ENCODE data around the gene PPIF.

The PPIF gene

GRCh38 chr10:79349766-79350406 is 2.6 kb downstream of the PPIF start:
- no peak for DNase-seq

DNA sequence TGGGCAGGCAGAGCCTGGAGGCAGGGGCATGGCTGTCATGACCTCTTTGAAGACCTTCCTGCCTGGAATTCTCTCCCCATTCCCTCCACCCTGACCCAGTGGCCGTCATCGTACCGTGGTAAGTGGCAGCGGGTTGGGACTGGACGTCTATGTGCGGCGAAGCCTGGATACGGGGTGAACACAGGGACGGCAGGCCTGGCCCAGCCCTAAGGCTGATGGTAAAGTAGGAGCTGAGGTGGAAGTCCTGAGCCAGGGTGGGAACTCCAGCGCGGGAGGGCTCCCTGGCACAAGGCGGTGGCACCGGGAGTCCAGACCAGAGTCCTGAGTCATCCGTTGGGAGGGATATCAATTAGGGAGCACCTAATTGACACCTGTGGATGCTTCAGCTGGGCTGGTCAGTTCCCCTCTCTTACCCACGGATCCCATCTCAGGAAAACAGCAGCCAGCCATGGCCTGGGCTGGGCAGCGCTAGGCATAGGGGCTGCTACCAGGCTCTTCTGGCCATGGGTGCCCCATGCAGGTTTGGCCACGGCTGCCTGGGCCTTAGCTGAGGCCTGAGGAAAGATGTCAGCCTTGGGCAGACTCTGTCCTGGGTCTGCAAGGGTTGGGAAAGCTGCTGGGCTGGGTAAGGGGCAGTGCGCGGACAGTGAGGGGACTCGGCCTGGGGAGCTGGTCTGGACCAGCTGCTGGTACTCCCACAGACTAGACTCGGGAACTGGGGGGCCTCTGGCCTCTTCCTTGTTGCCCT is 3.3 kb downstream of the PPIF start:
- no peak for DNase-seq

DNA sequence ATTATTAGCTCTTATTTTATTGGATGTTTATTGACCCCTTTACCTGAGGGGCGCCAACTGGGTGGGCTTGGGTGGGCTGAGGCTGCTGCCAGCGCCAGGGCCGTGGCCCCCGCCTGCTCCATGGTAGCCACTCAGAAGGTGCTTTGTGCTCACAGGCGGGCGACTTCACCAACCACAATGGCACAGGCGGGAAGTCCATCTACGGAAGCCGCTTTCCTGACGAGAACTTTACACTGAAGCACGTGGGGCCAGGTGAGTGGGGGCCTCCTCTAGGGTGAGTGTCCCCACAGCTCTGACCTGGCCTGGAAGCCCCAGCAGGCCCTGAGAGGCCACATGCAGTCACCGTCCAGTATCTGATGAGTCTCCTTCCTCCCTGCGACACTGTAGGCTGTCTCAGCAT is 4.1 kb downstream of the PPIF start:
- DNase-seq = no peak

GRCh38 chr10:79352035-79352877 is 5.0 kb downstream of the PPIF start:
- DNase-seq = no peak

DNA sequence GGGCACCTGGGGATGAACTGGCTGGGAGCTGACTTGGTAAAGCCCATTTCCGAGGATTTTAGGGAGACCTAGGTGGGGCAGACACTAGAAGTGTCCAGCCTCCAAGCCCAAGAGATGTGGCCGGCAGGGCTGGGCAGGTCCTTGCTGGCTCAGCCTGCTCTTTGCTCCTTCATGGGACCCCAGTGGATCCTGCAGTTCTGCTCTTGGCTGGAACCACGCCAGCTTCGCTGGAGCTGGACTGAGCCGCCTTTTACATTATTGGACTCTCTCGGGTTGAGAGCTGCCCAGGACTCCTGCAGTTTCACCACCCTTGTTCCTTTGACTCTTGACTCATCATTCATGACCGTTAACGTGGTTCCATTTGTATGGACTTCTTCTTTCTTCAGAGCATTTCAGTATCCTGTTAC is 5.7 kb downstream of the PPIF start:
- no peak for DNase-seq

DNA sequence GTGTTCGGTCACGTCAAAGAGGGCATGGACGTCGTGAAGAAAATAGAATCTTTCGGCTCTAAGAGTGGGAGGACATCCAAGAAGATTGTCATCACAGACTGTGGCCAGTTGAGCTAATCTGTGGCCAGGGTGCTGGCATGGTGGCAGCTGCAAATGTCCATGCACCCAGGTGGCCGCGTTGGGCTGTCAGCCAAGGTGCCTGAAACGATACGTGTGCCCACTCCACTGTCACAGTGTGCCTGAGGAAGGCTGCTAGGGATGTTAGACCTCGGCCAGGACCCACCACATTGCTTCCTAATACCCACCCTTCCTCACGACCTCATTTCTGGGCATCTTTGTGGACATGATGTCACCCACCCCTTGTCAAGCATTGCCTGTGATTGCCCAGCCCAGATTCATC is 6.5 kb downstream of the PPIF start:
- no peak for DNase-seq

DNA sequence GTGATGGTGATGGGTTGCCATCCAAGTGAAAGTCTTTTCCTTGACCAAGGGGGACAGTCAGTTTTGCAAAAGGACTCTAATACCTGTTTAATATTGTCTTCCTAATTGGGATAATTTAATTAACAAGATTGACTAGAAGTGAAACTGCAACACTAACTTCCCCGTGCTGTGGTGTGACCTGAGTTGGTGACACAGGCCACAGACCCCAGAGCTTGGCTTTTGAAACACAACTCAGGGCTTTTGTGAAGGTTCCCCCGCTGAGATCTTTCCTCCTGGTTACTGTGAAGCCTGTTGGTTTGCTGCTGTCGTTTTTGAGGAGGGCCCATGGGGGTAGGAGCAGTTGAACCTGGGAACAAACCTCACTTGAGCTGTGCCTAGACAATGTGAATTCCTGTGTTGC is 6.9 kb downstream of the PPIF start:
- DNase-seq = no peak

- no peak for DNase-seq
Observed at GRCh38 chr10:79354615-79355014, 7.3 kb downstream of the PPIF start.

DNA sequence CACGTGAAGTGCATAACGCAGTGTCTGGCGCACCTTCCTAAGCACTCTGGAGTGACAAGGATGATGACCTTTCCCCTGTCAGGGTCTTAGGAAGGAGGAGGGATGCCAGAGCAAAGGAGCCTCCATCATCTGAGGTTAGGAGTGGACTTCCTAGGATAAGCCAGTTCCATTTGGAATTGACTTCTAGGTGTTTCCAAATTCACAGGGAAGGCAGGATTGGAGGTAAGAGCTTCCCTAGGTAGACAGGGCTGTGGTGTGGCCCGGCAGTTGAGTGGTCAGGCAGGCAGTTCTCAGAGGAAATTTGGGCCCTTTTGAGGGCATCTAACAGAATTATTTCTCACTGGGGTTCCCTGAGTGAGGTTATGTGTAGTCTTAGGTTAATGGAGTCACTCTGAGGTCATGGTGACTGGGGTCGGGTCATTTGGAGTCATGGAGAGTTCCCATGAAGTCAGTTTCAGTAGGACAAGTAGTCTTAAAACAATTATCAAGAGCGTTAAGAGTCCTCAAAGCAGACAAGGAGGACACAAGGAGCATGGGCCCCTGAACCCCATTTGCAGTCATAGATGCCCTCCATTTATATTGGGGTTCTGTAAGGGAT is 8.2 kb downstream of the PPIF start:
- DNase-seq = no peak

GRCh38 chr10:79356104-79356503 is 8.8 kb downstream of the PPIF start:
- DNase-seq = no peak

DNA sequence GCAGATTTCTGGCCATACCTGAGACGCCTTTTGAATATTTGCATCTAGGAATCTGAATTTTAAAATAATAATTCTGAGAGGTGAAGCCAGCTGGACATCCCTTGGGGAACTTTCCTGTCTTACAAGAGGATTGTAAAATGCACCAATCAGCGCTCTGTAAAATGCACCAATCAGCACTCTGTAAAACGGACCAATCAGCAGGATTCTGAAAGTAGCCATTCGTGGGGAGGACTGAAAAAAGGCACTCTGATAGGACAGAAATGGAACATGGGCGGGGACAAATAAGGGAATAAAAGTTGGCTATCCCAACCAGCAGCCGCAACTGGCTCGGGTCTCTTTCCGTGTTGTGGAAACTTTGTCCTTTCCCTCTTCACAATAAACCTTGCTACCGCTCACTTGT is 9.9 kb downstream of the PPIF start:
- no peak for DNase-seq

GRCh38 chr10:79358811-79359210 is 11.5 kb downstream of the PPIF start:
- no peak for DNase-seq

- no peak for DNase-seq
Observed at GRCh38 chr10:79359816-79360498, 12.7 kb downstream of the PPIF start.

GRCh38 chr10:79360499-79361342 is 13.5 kb downstream of the PPIF start:
- no peak for DNase-seq

DNA sequence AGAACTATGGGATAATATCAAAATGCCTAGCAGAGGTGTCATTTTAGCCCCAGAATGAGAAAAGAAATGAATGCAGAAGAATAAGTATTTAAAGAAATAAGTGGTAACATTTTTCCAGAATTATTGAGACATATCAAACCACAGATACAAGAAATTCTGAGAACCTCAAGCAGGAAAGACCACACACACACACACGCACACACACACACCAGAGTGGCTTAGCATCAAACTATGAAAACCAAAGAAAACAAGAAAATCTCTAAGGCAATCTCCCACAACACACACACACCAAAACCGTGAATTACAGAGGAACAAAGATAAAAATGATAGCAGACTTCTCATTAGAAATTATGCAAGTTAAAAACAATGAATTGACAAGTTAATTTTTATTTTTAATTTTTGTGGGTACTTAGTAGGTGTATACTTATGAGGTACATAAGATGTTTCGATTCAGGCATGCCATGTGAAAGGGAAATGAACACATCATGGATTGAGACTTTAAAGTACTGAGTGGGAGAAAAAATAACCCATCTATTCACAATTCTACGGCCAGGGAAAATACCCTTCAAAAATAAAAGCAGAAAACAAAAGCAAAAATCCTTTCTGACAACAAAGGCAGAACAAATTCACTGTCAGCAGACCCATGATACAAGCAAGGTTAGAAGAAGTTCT is 14.6 kb downstream of the PPIF start:
- no peak for DNase-seq

DNA sequence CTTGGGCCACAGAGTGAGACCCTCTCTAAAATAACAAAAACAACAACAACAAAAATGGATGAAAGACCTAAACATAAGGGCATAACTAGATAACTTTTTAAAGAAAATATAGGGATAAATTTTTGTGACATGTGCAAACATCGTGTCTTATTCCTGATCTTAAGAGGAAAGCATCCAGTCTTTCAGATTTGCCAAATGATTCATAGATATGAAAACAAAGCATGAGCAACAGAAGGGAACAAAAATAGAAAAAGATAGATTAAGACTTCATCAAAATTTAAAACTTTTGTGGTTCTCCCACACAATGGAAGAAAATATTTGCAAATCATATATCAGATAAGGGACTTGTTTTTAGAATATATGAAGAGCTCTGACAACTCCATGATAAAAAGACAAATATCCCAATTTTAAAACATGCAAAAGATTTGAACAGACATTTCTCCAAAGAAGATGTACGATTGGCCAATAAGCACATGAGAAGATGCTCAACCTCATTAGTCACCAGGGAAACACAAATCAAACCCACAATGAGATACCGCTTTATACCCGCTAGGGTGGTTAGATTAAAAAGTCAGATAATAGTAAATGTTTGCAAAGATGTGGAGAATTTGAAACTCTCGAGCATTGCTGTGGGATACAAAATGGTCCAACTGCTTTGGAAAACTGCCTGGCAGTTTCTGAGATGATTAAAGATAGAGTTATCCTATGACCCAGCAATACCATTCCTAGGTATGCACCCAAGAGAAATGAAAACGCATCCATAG is 20.3 kb downstream of the PPIF start:
- no peak for DNase-seq

DNA sequence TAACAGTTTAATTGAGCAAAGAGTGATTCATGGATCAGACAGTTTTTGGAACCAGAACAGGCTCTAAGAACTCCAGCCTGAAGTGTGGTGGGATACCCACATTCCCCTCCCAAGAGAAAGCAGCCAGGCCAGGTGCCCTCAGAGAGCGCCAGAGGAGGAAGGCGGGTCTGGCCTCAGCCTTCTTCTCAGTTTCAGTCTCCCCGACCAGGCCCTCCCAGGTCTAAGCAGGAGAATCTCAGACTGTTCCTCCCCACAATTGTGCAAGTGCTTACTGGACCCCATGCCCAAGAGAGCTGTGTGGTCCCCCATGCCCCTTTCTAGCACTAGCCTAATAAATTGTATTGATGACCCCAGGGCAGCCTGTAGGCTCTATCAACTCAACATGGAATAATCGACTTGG is 25.6 kb downstream of the PPIF start:
- no peak for DNase-seq

DNA sequence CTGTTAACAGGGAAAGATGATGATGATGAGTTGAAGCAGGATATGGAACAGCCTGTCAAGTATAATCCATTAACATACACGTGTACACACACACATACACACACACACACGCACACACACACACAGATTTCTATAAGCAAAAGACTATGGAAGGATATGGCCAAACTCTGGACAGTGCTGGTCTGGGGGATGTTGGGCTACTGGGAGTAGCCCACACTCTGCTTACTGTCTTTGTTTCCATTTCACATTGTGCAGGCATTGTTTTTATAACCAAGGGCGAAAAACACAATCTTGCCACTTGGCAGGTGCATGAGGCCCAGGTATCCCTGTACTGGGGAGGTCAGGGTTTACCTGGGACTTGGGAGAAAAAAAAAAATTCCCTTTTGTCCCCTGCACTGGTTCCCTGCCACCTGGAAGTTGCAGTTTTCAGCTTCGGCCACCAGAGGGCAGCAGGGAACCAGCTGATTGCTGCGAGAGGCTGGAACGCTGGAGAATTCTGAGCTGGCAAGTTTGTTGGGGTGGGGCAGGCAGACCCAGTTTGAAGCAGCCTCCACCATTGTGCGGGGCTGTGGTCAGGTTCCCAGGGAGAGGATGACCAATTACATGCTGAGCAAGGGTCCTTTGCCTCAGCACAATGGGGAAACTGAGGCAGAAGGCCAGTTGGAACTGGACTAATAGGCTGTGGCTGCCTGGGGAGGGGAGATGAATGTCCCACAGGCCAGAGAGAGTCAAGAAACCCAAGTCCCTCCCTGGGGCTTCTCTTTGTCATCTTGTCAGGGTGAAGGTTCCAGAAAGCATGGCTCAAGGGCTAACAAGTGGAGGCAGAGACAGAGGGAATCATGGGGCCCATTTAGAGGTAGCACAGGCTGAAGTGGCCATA is 27.3 kb downstream of the PPIF start:
- DNase-seq = no peak

GRCh38 chr10:79375321-79376077 is 28.2 kb downstream of the PPIF start:
- DNase-seq = no peak

Data from NCI-H1436 treated with DMSO at 0.1 percent for 48 hours (cell line).